Hepatocyte (in vitro differentiated cells): Measurements from ENCODE around the gene SWAP70. TPM values are rescaled to one million over a fixed set of nuclear protein-coding genes. Genes with fewer than 3 reads are reported as not detected.

Experiments used
- DNase-seq: peaks from one replicate; pipeline ENCODE4 v3.0.0-alpha.2; 2016; ENCODE audit warnings: low spot score
- H2AFZ ChIP-seq: fragments of 200-600 bp; sonication (generic); 2 replicates; pipeline ENCODE4 v1.6.0; 2016; ENCODE audit warnings: antibody characterized with exemption, mild to moderate bottlenecking
- H3K27ac ChIP-seq: fragments of 200-600 bp; sonication (generic); 2 replicates; pipeline ENCODE4 v1.5.1; 2016; ENCODE audit warnings: mild to moderate bottlenecking
- H3K27me3 ChIP-seq: fragments of 200-600 bp; sonication (generic); 2 replicates; pipeline ENCODE4 v1.6.1; 2016
- H3K36me3 ChIP-seq: fragments of 200-600 bp; sonication (generic); replicated peaks from 2 replicates; pipeline ENCODE4 v1.5.1; 2016; ENCODE audit warnings: low read depth; ENCODE audit not compliant: insufficient read depth
- H3K4me1 ChIP-seq: fragments of 200-600 bp; sonication (generic); 2 replicates; pipeline ENCODE4 v1.5.1; 2016; ENCODE audit warnings: mild to moderate bottlenecking, moderate library complexity; ENCODE audit not compliant: insufficient read depth
- H3K4me2 ChIP-seq: fragments of 200-600 bp; sonication (generic); 2 replicates; pipeline ENCODE4 v1.6.0; 2016
- H3K4me3 ChIP-seq: fragments of 200-600 bp; sonication (generic); 2 replicates; pipeline ENCODE4 v1.5.1; 2016; ENCODE audit warnings: mild to moderate bottlenecking
- H3K79me2 ChIP-seq: fragments of 200-600 bp; sonication (generic); 2 replicates; pipeline ENCODE4 v1.6.0; 2017; ENCODE audit warnings: mild to moderate bottlenecking
- H3K9me2 ChIP-seq: fragments of 200-600 bp; sonication (generic); replicated peaks from 2 replicates; pipeline ENCODE4 v1.6.0; 2017; ENCODE audit warnings: mild to moderate bottlenecking; ENCODE audit not compliant: insufficient read depth
- H3K9me3 ChIP-seq: fragments of 200-600 bp; sonication (generic); 2 replicates; pipeline ENCODE4 v1.5.1; 2016; ENCODE audit warnings: low read depth, mild to moderate bottlenecking
- H4K20me1 ChIP-seq: fragments of 200-600 bp; sonication (generic); 2 replicates; pipeline ENCODE4 v1.6.0; 2016; ENCODE audit warnings: mild to moderate bottlenecking; ENCODE audit not compliant: insufficient read depth, poor library complexity, severe bottlenecking
- EZH2 ChIP-seq: fragments of 200-600 bp; sonication (generic); IDR thresholded peaks from 2 replicates; pipeline ENCODE4 v1.6.1; 2016; ENCODE audit warnings: antibody characterized with exemption, mild to moderate bottlenecking, borderline replicate concordance
- EZH2phosphoT487 ChIP-seq: fragments of 200-600 bp; sonication (generic); IDR thresholded peaks from one replicate; pipeline ENCODE4 v1.6.1; 2018; ENCODE audit warnings: antibody characterized with exemption, mild to moderate bottlenecking, low read depth, moderate library complexity; ENCODE audit not compliant: unreplicated experiment, severe bottlenecking
- WGBS: methylation state at CpG from one replicate; pipeline ENCODE4 v1.1.6; 2016; ENCODE audit warnings: low lambda C conversion rate; ENCODE audit errors: missing lambda C conversion rate; 5-methylcytosine and 5-hydroxymethylcytosine counted together
- polyA plus RNA-seq: library from polyadenylated mRNA; unstranded; fragments of >200 nt; fragmentation: Nextera tagmentation; extraction: Ambion mirVana; gene quantifications from 2 replicates; pipeline ENCODE4 v1.2.1, GENCODE V29; 2016
- total RNA-seq: library from RNA; depleted of rRNA; stranded (reverse); fragments of >200 nt; gene quantifications from 2 replicates; pipeline ENCODE4 v1.2.3, GENCODE V29; 2014
- TF ChIP-seq, protein P1 (sequence below): fragments of 200-600 bp; sonication (generic); IDR thresholded peaks from 2 replicates; pipeline ENCODE4 v1.5.1; 2016; ENCODE audit warnings: antibody characterized with exemption, mild to moderate bottlenecking; ENCODE audit not compliant: poor library complexity

Gene SWAP70
- total and polyA plus RNA-seq, 2 experiments from 2014 or later = 15.6 to 17.3 TPM

GRCh38 chr11:9752091-9752490, 88.2 kb downstream of the SWAP70 start:
- Histone ChIP-seq H2AFZ (no peak overlapping the region), H3K9me2 (no peaks in the 10 kb centered on the region), H4K20me1 (no peaks in the 10 kb centered on the region), H3K9me3 (no peaks in the 10 kb centered on the region), H3K27me3 (no peaks in the 10 kb centered on the region), H3K36me3 (no peaks in the 10 kb centered on the region), H3K27ac (peak overlapping the region; percentile 11), H3K4me3 (no peak overlapping the region), H3K79me2 (no peaks in the 10 kb centered on the region), H3K4me2 (no peak overlapping the region), H3K4me1 (no peaks in the 10 kb centered on the region)
- TF ChIP-seq EZH2phosphoT487 (no peak), EZH2 (no peak)
- TF ChIP-seq, protein P1, sequence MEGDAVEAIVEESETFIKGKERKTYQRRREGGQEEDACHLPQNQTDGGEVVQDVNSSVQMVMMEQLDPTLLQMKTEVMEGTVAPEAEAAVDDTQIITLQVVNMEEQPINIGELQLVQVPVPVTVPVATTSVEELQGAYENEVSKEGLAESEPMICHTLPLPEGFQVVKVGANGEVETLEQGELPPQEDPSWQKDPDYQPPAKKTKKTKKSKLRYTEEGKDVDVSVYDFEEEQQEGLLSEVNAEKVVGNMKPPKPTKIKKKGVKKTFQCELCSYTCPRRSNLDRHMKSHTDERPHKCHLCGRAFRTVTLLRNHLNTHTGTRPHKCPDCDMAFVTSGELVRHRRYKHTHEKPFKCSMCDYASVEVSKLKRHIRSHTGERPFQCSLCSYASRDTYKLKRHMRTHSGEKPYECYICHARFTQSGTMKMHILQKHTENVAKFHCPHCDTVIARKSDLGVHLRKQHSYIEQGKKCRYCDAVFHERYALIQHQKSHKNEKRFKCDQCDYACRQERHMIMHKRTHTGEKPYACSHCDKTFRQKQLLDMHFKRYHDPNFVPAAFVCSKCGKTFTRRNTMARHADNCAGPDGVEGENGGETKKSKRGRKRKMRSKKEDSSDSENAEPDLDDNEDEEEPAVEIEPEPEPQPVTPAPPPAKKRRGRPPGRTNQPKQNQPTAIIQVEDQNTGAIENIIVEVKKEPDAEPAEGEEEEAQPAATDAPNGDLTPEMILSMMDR = no peak
- 75% methylated on average over 3 of the region's 3 CpGs for WGBS
- peak; percentile 41 for DNase-seq

DNA sequence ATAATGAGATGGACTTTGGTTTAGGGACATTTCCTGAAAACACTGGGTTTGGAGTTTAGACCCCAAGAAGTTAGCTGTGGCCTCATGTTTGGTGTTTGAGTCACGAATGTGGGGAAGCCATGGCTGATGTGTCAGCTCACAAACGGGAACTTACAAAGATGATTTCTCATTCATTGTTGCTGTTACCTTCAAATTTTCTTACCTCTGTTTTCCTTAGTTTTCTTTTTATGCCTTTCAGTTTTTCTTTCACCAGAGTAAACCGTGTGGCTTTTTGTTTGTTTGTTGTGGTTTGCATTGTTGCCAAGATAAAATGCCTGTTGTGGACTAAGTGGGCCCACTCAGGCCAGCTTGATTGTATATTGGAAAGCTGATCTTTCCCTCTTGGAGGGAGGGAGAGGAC, 89.1 kb downstream of the SWAP70 start:
- DNase-seq = no peak
- no peaks in the 10 kb centered on the region for H3K36me3 ChIP-seq
- H3K27me3 ChIP-seq = no peaks in the 10 kb centered on the region
- no peak for TF ChIP-seq EZH2phosphoT487
- no peak for TF ChIP-seq EZH2
- TF ChIP-seq, protein P1 = no peak
- H3K79me2 ChIP-seq = no peaks in the 10 kb centered on the region
- no peaks in the 10 kb centered on the region for H3K9me3 ChIP-seq
- H4K20me1 ChIP-seq = no peaks in the 10 kb centered on the region
- no peaks in the 10 kb centered on the region for H3K9me2 ChIP-seq
- H2AFZ ChIP-seq = no peak overlapping the region
- H3K4me3 ChIP-seq = no peak overlapping the region
- WGBS = 67% methylated on average over 3 of the region's 3 CpGs
- H3K27ac ChIP-seq = peak overlapping the region; percentile 56
- no peak overlapping the region for H3K4me2 ChIP-seq
- peaks cover 4% of the 10 kb centered on the region for H3K4me1 ChIP-seq

GRCh38 chr11:9754010-9754471, 90.2 kb downstream of the SWAP70 start:
- no peaks in the 10 kb centered on the region for H3K9me3 ChIP-seq

More at GRCh38 chr11:9754010-9754471, 90.2 kb downstream of the SWAP70 start:
- no peak overlapping the region for H3K4me3 ChIP-seq
- H3K36me3 ChIP-seq = no peaks in the 10 kb centered on the region
- WGBS = 85% methylated on average over 3 of the region's 3 CpGs
- DNase-seq = no peak
- no peaks in the 10 kb centered on the region for H4K20me1 ChIP-seq
- no peak overlapping the region for H2AFZ ChIP-seq
- H3K9me2 ChIP-seq = no peaks in the 10 kb centered on the region
- no peak overlapping the region for H3K27ac ChIP-seq
- H3K4me2 ChIP-seq = no peak overlapping the region
- no peaks in the 10 kb centered on the region for H3K79me2 ChIP-seq
- TF ChIP-seq, protein P1 = no peak
- TF ChIP-seq EZH2 = no peak
- no peak for TF ChIP-seq EZH2phosphoT487
- peaks cover 6% of the 10 kb centered on the region for H3K4me1 ChIP-seq
- no peaks in the 10 kb centered on the region for H3K27me3 ChIP-seq
